Mammary epithelial cell (primary cell): ENCODE data around the gene SAYSD1.

Source experiments
- CTCF ChIP-seq, 2 donors: IDR thresholded peaks in 1 of 2; conservative IDR thresholded peaks in 1 of 2; 2 replicates each; pipeline ENCODE4 v1.5.1; 2011 to 2012; ENCODE audit warnings: inconsistent platforms in 2 of 2, low read length in 2 of 2, mild to moderate bottlenecking in 2 of 2, control low read depth in 1 of 2, low read depth in 1 of 2; ENCODE audit not compliant: insufficient read depth in 1 of 2; ENCODE audit errors: extremely low read depth in 1 of 2
- EZH2 ChIP-seq: IDR thresholded peaks from 2 replicates; pipeline ENCODE4 v1.6.1; 2012; ENCODE audit warnings: low read length, inconsistent platforms, borderline replicate concordance

- TF ChIP-seq CTCF (conservative IDR thresholded peaks at IDR 0.05 in 1 of 2, IDR thresholded peaks at IDR 0.05 in 1 of 2; ENCODE audit: extremely low read depth in 1 of 2, insufficient read depth in 1 of 2, low read depth in 1 of 2, low read length in 2 of 2), result no peak
- no peak for TF ChIP-seq EZH2
Measured at GRCh38 chr6:39076623-39077535, 38.1 kb downstream of the SAYSD1 start.
